AG10803 (cell line): ENCODE results near the gene PPM1H.

Experiments used
- DNase-seq: peaks from one replicate; pipeline ENCODE4 v3.0.0; 2010; ENCODE audit warnings: low read depth
- H3K4me3 ChIP-seq: 2 replicates; pipeline ENCODE4 v1.5.1; 2011; ENCODE audit warnings: mild to moderate bottlenecking, low read length, control low read depth
- TF ChIP-seq, protein P1 (sequence below): conservative IDR thresholded peaks from 2 replicates; pipeline ENCODE4 v1.5.1; 2011; ENCODE audit warnings: mild to moderate bottlenecking, low read length, control low read depth, inconsistent platforms

The PPM1H gene

DNA sequence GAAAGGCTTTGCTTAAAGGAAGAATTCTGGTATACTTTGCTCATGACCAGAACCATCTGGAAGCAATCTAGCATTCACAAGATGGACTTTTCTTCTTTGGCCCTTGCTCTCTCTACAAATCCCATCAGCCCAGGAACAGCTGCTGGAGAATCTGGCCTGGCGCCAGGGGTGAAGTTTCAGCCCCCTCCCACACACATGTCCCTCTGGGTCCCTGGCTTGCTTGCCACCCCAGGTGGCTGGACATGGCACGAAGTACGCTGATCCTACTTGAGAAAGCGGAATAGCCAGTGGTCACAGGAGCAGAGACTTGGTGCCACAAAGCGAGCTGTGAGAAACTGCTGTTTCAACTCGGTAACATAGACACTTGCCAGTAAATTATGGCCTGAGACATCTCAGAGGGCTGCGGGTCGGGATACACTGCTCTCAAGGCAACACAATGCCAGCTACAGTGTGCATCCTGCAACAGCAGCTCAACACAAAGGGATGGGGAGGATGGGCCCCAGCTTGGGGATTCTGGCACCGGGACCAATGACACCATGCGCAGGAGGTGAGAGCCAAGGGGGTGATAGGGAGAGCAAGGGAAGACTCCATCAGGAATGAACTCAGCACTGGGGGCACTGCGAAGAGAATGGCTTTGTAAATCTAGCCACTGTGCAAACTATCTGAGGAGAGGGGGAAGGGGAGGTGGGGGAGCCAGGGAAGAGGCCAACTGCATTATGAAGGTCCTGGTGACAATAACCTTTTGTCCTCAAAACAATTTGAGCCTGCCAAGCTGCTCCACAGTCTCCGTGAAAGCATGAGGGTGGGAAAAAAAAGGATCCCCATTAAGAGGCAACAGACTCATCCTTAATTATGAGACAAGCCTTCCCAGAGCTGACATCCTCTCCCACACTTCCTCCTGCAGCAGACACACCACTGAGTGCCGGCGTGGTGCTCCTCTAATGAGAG is 219.9 kb downstream of the PPM1H start:
- no peak overlapping the region for H3K4me3 ChIP-seq
- TF ChIP-seq, protein P1, sequence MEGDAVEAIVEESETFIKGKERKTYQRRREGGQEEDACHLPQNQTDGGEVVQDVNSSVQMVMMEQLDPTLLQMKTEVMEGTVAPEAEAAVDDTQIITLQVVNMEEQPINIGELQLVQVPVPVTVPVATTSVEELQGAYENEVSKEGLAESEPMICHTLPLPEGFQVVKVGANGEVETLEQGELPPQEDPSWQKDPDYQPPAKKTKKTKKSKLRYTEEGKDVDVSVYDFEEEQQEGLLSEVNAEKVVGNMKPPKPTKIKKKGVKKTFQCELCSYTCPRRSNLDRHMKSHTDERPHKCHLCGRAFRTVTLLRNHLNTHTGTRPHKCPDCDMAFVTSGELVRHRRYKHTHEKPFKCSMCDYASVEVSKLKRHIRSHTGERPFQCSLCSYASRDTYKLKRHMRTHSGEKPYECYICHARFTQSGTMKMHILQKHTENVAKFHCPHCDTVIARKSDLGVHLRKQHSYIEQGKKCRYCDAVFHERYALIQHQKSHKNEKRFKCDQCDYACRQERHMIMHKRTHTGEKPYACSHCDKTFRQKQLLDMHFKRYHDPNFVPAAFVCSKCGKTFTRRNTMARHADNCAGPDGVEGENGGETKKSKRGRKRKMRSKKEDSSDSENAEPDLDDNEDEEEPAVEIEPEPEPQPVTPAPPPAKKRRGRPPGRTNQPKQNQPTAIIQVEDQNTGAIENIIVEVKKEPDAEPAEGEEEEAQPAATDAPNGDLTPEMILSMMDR, result no peak
- peak; percentile 53 for DNase-seq

DNA sequence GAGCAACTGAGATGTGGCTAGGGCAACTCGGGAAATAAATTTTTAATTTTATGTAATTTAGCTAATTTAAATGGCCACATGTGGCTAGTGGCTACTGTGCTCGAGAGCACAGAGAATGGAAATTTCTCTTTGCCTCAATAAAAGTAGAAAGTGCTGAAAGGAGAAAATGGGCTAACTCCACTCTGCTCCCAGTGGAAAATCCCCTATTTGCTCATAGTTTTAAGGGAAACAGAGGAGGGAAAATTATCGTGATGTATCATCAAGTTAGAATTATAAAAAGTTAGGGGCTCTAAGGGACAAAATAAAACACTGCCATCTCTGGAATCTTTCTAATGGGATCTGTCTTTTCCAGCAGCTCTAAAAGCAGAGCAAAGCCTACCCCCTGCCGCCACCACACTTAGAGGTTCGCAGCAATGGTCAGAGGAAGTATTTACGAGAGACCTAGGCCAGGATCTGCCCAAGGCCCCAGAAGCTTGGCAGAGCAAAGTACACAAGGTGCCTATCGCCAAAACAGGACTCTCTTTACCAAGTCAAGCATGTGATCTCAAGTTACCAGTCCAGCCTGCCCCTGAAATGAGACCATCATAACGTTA is 220.7 kb downstream of the PPM1H start:
- H3K4me3 ChIP-seq, result no peak overlapping the region
- TF ChIP-seq, protein P1, result no peak
- DNase-seq, result no peak

DNA sequence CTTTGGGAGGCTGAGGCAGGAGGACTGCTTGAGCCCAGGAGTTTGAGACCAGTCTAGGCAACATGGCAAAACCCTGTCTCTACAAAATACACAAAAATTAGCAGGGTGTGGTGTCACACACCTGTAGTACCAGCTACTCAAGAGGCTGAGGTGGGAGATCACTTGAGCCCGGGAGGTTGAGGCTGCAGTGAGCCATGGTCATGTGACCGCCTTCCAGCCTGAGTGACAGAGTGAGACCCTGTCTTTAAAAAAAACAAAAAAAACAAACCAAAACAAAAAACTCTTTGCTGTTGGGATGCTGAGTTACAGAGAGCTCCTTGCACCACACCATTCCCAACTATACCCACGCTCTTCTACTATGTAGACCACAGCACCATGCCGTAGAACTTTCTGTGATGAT is 221.2 kb downstream of the PPM1H start:
- no peak for DNase-seq
- no peak overlapping the region for H3K4me3 ChIP-seq
- TF ChIP-seq, protein P1, result no peak

DNA sequence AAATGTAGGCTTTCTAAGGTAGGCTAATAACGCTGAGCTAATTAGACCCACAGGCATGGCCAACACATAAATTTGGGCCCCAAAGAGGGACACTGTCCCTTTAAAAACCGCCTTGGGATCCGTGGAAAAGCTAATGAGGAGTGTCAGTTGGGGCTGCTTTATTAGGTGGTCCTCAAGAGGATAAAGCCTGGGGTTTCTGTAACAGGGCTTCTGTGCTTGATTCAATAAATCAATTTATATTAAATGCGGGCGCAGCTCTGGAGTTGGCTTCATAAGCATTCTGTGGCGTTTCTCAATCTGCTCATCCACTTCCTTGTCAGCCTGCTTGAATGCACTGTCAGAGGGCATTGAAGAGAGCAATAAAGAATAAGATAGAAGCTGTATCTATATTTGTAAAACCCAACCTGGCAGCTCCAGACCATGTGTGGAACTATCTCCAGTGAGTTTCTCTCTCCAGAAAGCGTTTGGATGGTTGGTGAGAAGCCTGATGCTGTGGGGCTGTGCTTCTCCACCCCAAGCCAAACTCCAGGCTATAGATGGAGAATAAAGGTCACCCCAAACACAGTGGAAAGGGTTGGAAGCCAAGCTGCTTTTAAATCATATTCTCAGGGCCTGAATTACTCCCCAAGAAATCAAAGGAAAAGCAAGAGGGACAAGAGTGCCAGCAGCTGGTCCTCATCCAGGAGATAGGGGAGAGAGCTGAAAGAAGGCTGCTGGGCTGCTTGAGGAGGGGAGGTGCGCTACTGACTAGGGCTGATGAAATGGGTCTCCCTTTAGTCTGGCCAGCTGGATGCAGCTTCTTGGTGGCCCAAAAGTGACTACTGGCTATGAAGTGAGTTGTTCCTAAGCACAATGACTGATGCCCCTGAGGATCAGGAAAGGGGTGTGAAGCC is 222.0 kb downstream of the PPM1H start:
- no peak for DNase-seq
- no peak overlapping the region for H3K4me3 ChIP-seq
- TF ChIP-seq, protein P1, result no peak

DNA sequence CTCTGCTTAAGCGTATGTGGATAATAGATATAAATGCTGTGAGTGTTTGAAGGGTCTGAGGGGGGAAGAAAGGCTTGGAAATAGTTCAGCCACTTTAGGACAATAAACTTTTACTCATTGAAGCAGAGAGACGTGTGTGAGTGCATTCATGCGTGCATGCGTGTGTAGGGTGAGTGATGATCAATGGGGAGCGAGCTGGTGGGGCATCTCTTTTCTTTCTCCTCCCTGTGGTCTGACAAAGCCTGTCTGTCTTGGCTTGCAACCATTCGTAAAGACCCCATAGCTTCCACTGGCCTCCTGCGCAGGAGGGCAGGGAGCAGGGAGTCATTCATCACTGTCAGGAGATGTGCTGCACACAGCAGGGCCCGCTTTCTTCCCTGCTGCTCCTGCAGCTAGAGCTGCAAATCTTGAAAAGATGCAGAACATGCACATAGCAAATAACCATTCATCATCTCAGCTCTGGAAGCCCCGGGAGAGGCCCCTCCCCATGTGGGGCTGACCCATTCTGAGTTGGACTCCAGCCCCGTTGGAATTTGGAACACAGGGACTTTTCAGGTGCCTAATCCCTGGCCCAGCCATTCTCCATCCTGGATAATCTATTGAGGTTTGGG is 223.2 kb downstream of the PPM1H start:
- DNase-seq, result no peak
- TF ChIP-seq, protein P1, result no peak

DNA sequence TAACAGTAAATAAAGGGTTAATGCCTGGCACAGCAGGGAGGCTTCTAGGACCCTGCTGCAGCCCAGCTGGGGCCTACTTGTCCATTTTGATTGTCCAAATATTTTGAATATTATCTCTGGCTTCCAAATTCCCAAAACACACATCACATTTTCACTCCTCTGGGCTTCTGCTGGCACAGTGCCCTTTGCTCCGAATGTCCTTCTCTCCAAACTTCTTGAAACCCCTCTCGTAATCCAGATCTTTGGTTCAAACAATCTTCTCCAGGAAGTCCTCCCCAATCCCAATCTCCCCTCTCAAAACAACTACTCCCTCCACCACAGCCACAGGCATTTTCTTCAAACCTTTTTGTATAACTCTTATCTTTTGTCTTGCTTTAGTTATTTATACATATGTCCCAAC is 225.6 kb downstream of the PPM1H start:
- no peak for DNase-seq
- no peak overlapping the region for H3K4me3 ChIP-seq
- TF ChIP-seq, protein P1, result no peak

More for the DNA sequence above, 223.2 kb downstream of the PPM1H start:
- no peak overlapping the region for H3K4me3 ChIP-seq
